ENCODE results near the gene CARNS1.

Gene CARNS1

GRCh38 chr11:67442504-67443404, 27.3 kb downstream of the CARNS1 start:
- no peak for DNase-seq (ENCODE audit: low read depth)
- no peak for TF ChIP-seq CTCF (conservative IDR thresholded peaks at IDR 0.05; ENCODE audit: low read length)
- peak overlapping the region; percentile 82 for H3K4me3 ChIP-seq (ENCODE audit: low read length)

- TF ChIP-seq CTCF (conservative IDR thresholded peaks at IDR 0.05; ENCODE audit: low read length): no peak
Measured at GRCh38 chr11:67445515-67445914, 30.0 kb downstream of the CARNS1 start.

GRCh38 chr11:67448220-67448609, 32.7 kb downstream of the CARNS1 start:
- no peak overlapping the region for H3K4me3 ChIP-seq (ENCODE audit: low read length)
- no peak for TF ChIP-seq CTCF (conservative IDR thresholded peaks at IDR 0.05; ENCODE audit: low read length)
- DNase-seq (ENCODE audit: low read depth): no peak

More at GRCh38 chr11:67445515-67445914, 30.0 kb downstream of the CARNS1 start:
- no peak for DNase-seq (ENCODE audit: low read depth)
- no peak overlapping the region for H3K4me3 ChIP-seq (ENCODE audit: low read length)

- no peak for DNase-seq (ENCODE audit: low read depth)
- H3K4me3 ChIP-seq (ENCODE audit: low read length): no peak overlapping the region
- TF ChIP-seq CTCF (conservative IDR thresholded peaks at IDR 0.05; ENCODE audit: low read length): no peak
Measured at GRCh38 chr11:67449116-67449844, 33.8 kb downstream of the CARNS1 start.

GRCh38 chr11:67450796-67451657, 35.5 kb downstream of the CARNS1 start:
- no peak overlapping the region for H3K4me3 ChIP-seq (ENCODE audit: low read length)
- TF ChIP-seq CTCF (conservative IDR thresholded peaks at IDR 0.05; ENCODE audit: low read length): no peak
- no peak for DNase-seq (ENCODE audit: low read depth)

- DNase-seq (ENCODE audit: low read depth): no peak
- no peak for TF ChIP-seq CTCF (conservative IDR thresholded peaks at IDR 0.05; ENCODE audit: low read length)
- no peak overlapping the region for H3K4me3 ChIP-seq (ENCODE audit: low read length)
Measured at GRCh38 chr11:67451658-67451976, 36.1 kb downstream of the CARNS1 start.
